LNCAP (cell line): Measurements from ENCODE around the gene CAMK2D.

Experiments
- TF ChIP-seq, protein P1 (sequence below): fragments of 450-650 bp; IDR thresholded peaks from 2 replicates; pipeline ENCODE4 v1.5.1; 2017; ENCODE audit warnings: mild to moderate bottlenecking

Gene CAMK2D

DNA sequence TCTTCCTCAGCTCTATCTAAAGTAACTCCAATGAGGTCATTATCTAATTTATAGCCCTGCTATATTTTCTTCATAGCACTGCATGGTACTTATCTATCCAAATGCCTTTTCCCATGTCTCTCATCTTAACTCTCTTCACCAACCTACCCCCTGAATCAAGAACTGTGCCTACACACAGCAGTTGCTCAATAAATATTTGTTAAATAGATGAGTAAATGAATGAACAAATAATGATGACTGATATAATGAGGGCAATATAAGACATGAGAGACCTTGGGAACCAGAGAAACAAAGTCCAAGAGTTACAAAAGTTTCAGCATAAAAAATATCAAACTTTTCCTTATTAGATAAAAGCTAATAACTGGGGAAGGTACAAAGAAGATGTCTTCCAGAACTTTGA, 19.6 kb downstream of the CAMK2D start:
- TF ChIP-seq, protein P1, sequence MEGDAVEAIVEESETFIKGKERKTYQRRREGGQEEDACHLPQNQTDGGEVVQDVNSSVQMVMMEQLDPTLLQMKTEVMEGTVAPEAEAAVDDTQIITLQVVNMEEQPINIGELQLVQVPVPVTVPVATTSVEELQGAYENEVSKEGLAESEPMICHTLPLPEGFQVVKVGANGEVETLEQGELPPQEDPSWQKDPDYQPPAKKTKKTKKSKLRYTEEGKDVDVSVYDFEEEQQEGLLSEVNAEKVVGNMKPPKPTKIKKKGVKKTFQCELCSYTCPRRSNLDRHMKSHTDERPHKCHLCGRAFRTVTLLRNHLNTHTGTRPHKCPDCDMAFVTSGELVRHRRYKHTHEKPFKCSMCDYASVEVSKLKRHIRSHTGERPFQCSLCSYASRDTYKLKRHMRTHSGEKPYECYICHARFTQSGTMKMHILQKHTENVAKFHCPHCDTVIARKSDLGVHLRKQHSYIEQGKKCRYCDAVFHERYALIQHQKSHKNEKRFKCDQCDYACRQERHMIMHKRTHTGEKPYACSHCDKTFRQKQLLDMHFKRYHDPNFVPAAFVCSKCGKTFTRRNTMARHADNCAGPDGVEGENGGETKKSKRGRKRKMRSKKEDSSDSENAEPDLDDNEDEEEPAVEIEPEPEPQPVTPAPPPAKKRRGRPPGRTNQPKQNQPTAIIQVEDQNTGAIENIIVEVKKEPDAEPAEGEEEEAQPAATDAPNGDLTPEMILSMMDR, result no peak

DNA sequence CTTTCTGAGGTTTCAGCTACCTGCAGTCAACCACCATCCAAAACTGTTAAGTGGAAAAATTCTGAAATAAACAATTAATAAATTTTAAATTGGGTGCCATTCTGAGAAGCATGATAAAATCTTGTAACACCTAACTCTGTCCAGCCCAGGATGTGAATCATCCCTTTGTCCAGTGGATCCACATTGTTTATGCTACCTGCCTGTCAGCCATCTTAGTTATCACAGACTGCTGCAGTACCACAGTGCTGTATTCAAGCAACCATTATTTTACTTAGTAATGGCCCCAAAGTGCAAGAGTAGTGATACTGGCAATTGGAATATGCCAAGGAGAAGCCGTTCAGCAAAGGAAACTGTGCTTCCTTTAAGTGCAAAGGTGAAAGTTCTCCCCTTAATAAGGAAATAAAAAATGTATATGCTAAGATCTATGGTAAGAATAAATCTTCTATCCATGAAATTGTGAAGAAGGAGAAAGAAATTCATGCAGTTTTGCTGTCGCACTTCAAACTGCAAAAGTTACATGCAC, 20.6 kb downstream of the CAMK2D start:
- TF ChIP-seq, protein P1, result no peak

DNA sequence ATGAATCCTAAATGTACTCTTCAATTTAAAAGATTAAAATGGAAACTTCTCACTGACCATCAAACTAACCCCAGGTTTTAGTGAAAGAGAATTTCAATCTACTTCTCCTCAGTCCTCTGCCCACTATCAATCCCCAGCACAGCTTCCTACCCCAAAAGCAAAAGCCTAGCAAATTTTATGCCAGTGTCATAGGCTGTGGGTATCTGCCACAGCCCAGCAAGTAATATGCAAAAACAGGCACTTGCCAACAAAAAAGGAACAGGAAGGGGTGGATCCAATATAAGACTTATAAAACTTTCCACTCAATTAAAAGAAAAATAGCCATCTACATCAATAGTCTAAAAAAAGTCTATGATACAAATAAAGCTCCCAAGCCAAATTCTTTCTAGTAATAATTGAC, 22.3 kb downstream of the CAMK2D start:
- TF ChIP-seq, protein P1, result no peak

DNA sequence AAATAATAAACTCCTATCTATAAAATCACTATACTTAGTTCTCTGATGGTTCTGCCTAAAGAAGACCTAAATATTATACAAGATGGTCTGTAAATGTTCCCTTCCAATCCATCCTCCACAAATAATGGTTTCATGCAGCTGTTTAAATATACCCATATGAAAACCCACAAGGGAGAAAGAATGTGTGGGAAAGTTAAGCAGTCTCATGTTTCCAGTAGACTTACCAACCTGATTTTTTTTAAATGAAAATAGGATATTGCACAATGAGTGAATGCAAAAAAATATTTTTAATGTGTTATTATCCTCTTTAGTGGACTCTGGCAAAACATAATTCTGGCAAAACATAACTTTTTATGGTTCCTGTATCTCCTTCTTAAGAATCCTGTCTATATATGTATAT, 23.3 kb downstream of the CAMK2D start:
- TF ChIP-seq, protein P1, result no peak

DNA sequence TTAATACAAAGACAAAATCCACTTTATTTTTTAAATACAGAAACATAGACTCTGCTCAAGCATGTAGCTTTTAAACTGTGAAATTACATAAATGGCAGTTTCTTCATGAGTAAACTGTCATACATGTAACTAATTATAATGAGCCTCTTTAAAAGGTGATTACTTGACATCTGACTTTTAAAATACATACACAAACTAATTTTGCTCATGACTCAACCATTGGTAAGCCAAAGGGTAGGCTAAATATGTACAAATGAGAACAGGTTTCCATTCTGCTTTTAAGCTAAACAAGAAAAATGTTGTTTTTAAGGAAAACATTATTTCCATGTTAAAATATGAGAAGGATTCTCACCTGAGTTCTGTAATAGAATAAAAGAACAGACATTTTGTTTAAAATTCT, 27.9 kb downstream of the CAMK2D start:
- TF ChIP-seq, protein P1, result no peak

DNA sequence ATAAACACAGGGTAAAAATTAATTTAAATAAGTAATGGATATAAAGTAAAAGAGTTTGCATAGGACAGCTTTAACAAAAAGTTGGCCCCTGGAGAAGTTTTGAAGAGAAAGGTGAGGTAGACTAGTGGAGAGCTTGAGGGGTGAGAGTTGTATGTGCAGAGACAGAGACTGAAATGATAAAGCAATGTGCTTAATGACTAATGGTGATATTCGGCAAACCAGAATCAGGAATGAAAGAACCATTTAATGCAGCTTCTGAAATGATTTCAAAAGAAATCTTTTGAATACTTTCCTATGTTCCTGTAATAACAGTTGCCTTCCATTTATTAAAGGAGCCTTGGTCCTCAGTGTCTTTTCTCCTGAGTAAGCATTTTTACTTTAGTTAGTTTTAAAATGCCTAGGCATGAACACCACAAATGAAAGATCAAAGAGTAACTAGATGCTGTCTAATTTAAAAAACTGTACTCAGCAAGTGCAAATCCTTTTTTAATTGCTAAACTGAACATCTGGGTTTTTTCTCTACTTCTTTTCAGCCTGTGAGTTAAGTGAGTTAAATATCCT, 28.5 kb downstream of the CAMK2D start:
- TF ChIP-seq, protein P1, result no peak

DNA sequence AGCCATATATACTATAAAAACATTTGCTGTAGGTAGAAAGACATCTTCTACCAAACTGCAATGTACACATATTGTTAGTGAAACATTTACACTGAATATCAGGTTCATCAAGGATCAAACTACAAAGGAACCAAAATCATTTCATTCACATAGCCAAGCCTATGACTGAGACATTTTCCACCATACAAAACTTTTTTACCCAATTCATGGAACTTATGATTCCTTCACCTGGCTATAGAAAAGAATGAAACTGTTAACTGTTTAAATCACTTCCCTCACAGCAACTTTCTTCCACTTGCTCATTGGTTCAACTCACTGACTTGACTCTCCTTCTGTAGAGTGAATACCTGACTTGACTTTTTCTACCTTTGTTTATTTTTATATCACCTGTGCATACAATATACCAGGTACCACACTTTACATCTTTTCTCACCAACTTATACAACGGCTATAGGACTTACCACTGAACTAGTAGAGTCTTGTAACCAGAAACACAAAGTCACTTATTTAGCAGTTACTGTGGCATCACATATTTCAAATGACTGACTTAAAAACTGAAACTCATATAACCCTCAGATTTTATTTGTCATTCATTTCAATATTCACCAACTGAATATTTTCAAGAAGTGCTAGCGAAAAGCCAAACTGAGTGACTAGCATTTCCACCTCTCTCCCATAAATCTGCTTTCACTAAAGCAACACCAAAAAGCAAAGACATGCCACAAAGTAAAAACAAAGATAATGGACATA, 30.9 kb downstream of the CAMK2D start:
- TF ChIP-seq, protein P1, result no peak
